ENCODE measurements around the gene SLC9A1.
"Not testable (repeated sequence)": the region's sequence is repeated elsewhere in the genome, so short reads cannot be mapped to it uniquely, and the experiment has no call there.

The SLC9A1 gene

DNA sequence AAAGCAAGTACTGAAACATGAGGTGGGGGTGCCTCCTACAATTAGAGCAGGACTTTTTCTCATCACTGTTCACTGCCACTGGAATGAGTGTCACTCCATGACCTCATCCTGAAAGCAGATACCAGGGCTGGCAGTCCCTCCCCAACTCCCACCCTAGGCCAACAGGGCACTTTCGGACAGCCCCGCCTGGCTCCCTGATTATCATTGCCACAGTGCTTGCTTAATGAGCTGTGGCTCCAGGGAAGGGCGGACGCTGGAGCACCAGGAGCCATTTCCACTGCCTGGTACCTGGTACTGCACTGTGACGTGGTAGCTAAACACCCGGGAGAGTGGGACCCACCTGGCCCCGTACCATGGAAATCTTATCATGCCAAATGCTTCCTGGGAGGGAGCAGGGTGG, 22.3 kb downstream of the SLC9A1 start:
- no peak for DNase-seq (ENCODE audit: low spot score)

DNA sequence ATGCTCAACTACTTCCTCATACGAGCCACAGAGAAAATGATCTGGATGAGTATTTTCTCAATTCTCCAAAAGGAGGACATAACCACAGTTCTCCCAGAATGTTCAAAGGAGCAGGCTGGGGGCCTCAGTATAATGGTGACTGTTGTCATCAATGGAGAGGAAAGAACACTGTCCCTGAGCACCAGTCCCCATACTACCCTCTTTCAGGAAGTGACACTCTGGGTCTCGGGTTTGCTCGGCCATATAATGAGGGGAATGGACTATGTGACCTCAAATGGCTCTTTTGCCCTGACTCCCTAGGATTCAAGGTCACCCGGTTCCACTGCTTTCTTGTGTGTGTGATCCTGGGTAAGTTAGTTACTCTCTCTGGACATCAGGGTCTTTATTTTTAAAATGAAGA, 22.8 kb downstream of the SLC9A1 start:
- no peak for DNase-seq (ENCODE audit: low spot score)

DNA sequence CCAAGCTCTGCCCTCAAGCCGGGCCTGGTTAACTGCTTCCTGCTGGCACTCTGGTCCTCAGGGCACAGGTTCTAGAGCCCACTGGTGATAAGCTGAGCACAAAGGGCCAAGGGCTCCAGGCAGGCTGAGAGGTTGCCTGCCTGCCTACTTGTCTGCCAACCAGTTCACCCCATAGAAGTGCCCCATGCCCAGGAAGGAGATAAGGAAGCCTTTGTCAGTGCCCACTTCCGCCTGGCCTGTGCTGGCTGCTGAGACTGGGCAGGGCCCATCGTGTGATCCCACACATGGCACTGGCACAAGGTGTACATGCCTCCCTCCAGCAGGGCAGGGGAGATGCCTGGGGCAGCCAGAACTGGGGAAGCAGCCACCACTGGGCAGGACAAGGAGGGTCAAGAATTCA, 24.1 kb downstream of the SLC9A1 start:
- no peak for DNase-seq (ENCODE audit: low spot score)

DNA sequence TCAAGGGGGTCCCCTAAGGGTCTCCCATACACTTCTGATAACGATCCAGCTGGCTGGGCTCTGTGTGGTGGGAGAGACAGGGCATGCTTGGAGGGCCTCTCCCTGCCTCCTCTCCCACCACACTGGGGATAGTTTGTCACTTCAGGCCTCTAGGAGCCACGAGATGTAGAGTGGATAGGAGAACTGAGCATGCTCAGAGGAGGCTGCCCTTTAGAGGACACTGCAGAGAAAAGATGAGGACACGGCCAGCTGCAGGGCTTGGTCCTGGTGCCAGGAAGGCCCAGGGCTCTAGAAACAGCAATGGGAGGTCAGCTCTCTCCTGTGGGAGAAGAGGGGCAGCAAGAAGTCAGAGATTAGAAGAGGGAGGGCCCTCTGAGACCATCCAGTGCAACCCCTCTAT, 25.7 kb downstream of the SLC9A1 start:
- no peak for DNase-seq (ENCODE audit: low spot score)

DNA sequence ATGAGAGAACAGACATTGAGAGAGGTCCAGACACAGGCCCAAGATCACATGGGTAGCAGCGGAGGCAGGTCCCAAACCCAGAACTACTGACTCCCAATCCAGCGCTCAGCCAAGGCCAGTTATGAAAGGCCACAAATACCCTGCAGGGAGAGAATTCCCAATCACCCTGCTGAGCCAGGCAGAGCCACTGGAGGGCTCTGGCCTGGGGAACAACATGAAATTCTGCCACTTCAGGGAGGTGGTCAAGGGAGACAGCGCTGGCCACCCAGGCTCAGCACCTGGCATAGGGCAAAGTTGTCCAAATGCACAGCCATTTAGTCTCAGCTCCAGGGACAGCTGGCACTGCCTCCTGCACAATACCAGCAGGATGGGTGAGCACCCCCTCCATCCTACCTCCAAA, 27.5 kb downstream of the SLC9A1 start:
- DNase-seq (ENCODE audit: low spot score), result no peak

DNA sequence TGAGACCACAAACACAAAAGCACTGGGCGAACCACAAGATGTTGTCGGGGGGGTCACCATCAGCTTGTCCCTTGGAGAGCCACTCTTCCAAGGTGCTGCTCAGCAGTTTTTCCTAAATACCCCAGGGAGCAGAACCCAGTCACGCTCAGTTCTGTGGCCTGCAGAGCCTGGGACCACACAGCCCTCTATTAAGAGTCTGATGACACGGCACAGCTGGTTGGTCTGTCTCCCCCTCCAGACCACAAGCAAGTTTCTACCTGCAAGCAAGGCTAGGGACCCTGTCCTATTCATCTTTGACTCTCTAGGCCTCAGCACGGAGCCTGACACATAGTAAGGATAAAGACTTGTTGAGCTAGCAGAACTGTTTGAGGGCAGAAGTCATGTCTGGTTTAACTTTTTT, 28.5 kb downstream of the SLC9A1 start:
- DNase-seq (ENCODE audit: low spot score), result no peak

DNA sequence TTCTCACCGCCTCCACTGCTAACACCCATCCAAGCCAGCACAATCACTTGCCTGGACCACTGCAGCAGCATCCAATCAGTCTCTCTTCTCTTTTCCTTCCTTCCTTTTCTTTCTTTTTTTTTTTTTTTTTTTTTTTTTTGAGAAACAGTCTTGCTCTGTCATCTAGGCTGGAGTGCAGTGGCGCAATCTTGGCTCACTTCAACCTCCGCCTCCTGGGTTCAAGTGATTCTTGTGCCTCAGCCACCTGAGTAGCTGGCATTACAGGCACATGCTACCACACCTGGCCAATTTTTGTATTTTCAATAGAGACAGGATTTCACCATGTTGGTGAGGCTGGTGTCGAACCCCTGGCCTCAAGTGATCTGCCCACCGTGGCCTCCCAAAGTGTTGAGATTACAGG, 29.8 kb downstream of the SLC9A1 start:
- not testable (repeated sequence) for DNase-seq (ENCODE audit: low spot score)

DNA sequence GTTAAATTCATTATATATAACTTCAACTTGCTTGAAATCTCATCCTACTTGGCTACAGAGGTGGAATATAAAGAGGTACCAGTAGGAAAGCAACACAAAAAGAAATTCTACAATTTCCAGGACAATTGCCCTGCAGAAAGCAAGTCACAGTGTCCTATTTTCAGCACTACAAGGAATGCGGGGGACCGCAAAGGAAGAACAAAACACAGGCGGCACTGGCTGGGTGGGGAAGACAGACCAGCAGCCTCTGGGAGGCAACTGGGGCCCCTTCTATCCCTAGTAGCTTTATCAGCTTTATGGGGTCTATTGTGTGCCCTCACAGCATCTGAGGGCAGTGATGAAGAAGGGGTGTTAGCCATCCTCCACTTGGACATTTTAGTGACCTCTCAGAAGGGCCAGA, 30.5 kb downstream of the SLC9A1 start:
- no peak for DNase-seq (ENCODE audit: low spot score)

DNA sequence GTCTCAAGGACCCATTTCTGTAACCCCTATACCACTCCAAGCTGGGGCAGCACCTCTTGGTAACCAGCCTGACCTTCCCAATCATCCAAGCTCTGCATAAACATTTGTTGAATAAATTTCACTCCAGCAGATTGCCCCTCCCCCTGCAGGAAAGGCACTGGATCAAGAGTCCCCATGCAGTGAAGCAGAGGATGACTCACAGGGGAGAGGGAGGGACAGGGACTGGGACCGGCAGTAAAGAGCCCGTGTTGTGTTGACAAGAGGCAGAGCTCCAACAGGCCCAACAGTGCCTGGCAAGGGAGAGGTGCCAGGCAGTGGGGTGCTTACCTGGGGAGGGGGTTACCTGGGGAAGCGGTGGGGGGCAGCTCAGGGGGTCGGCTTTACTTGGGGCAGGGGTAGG, 32.3 kb downstream of the SLC9A1 start:
- DNase-seq (ENCODE audit: low spot score), result no peak

DNA sequence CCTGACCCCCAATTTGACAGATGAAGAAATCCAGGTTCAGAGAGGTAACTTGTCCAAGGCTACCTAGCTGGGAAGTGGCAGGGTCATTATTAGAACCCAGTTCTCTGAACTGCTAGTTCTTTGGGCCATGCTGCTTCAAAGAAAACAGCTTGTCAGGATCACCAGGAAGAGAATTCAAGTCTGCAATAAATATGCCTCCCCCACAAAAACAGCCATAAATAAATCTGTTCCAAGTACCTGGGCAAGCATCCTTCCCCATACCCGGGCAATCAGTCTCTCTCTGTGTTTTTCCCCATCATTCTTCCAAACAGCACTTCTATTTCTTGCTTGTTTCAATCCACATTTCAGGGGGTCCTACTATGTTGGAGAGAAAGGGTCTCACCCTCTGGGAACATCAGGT, 34.1 kb downstream of the SLC9A1 start:
- no peak for DNase-seq (ENCODE audit: low spot score)

DNA sequence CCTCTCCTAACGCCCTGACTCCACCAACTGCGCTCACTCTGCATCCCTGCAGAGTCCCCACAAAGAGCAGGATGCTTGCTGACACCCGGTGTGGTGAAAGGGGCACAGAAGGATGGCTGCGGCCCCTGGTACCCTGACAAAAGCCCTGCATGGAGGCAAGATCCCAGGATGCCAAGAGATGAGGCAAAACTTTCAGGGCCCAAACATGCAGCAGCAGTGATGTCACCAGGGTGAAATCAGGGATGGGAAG, 36.6 kb downstream of the SLC9A1 start:
- no peak for DNase-seq (ENCODE audit: low spot score)

DNA sequence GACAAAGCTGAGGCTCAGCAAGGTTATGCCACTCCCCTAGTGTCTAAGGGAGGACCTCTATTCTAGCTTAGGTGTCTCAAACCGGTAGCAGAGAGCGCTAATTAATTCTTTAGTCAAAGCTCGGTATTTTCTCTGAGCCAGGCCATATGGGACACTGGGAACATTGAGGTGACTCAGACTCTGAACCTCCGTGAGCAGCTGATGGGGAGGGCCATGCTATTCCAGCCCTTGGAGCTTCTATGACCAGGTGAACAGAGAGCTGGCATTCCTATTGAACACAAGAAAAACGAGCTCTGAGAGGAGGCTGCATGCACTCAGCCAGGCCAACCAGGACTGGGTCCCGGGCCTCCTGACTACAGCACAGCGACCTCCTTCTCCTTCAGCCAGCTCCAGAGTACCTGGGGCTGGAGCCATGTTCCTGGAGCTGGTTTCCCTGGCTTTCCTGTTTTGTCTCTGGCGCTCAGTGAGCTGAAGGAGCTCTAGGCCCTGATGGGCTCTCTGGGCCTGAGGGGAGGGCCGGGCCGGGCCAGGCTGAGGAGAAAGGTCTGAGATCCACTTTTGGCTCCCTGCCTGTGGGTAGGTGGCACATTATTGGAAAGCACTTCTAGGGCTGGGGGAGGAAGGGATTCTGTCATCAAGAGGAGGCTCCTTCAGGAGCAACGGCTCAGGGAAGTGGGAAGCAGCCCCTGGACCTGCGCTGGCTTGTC, 37.0 kb downstream of the SLC9A1 start:
- DNase-seq (ENCODE audit: low spot score), result no peak

DNA sequence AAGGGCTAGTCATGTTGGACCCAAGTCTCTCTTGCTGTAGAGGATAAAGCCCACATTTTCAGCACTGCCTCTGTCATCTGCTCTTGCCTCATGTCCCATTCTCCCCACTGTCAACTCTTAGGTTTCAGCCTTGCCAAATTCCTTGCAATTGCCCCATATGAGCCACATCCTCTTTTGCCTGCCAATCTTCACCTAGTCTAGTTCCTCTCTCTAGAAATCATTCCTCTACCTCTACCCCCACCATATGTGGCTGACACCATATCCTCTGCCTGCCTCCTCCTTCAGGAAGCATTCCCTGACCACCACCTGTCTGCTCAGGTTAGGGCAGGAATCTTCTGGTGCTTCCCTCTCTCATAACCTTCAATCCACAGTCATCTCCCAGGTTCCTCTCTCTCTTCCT, 38.2 kb downstream of the SLC9A1 start:
- DNase-seq (ENCODE audit: low spot score), result no peak

DNA sequence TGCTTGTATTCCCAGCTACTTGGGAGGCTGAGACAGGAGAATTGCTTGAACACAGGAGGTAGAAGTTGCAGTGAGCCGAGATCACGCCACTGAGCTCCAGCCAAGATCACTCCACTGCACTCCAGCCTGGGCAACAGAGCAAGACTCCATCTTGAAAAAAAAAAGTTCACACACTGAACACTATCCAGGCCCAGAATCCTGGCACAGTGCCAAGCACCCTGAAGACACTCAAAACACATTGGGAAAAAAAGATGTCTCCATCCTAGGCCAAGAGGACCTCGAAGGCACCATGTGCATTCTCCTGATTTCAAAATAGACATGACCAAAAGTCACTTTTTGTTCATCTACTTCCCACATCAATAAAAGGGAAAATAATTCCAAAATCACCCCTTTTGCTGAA, 38.7 kb downstream of the SLC9A1 start:
- DNase-seq (ENCODE audit: low spot score), result peak; percentile 57

DNA sequence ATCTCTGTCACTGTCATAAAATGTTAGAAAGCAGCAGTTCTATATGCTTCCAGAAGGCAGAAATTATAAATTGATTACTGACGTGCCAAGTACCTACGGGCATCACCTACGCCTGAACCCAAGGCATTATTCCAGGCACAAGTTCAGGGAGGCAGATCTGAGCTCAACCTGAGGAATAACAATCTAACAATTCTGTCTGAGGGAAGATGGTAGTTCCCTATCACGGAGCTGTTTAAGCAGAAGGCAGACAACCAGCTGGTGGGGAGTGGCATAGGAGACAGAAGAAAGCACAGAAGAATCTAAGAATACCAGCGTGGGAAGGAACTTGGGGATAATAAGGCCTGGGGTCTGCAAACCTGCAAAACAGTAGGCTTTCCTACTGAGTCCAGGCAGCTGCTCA, 40.4 kb downstream of the SLC9A1 start:
- DNase-seq (ENCODE audit: low spot score), result no peak

DNA sequence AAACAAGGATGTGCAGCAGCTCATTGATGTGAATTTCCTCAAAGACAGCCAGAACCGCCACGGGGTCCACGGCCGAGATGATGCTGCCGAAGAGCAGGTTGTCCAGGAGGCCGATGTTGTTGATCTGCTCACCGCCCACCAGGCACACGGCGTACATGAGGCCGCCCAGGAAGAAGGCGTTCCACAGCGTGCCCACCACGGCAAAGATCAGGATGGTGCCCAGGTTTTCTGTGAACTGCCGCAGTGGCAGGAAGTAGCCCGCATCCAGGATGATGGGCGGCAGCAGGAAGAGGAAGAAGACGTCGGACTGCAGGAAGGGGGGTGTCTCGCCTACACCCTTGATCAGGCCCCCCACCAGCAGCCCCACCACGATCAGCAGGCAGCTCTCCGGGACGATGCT, 41.1 kb downstream of the SLC9A1 start:
- no peak for DNase-seq (ENCODE audit: low spot score)

DNA sequence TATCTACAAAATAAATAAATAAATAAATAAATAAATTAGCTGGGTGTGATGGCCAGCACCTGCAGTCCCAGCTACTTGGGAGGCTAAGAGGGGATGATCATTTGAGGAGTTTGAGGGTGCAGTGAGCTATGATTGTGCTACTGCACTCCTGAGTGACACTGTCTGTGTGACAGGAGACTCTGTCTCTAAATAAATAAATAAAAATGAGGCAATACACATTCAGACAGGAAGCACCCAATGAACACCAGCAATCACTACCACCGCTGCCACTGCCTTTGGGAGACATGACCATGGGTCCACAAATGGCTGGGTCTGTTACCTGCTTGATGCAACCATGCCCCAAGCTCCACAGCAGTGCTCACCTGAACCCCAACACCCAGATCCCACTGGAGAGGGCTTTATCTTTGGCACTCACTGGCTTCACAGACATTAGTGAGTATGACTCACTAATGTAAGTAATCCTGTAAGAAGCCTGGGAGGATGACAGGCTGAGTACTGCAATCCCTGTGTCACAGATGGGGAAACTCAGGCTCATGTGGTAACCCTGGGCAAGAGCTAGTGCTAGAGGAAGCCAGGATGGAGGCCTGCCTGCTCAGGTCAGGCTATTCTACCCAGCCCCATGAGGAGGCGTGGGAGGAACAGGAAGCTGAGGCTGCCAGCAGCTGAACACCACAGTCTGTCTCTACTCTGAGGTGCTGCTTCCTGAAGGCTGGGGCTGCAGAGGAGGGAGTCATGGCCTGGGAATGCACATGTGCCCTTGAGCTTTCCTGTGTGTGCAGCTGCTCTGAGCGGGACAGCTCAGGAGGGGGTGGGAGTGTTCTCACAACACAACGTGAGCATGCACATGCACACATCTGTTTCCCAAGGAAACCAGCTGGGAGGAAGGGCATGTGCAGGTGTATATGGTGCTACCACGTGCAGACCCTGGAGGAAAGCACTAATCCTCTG, 43.0 kb downstream of the SLC9A1 start:
- DNase-seq (ENCODE audit: low spot score), result no peak

DNA sequence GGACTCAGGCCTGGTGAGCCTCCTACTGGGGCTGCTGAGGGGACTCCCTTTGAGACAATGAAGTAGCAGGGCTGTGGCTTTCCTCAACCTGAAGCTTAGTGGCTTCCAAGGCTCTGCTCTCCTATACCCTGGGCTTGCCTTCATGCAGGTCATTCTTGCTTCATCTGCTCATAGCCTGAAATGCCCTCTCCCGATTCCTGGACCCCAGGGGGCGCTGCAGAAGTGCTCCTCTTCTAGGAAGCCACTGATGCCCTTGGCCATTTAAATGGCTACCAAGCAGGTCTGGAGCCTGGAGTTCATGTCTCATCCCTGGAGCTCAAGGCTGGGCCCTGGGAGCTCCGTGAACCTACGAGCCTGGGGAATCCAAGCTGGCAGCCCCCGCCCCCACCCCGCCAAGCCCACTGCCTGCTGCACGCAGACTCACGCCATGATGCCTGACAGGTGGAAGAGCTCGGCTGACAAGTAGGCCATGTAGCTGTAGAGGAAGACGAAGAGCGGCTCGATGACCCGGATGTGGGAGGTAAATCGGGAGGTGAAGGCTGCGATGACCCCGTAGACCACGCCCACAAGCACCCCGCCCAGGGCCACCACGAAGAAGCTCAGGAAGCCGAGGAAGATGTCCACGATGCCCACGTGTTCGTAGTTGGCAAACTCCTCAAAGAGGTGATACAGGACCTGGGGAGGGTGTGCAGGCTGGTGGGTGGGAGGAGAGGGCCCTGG, 45.7 kb downstream of the SLC9A1 start:
- DNase-seq (ENCODE audit: low spot score), result no peak

DNA sequence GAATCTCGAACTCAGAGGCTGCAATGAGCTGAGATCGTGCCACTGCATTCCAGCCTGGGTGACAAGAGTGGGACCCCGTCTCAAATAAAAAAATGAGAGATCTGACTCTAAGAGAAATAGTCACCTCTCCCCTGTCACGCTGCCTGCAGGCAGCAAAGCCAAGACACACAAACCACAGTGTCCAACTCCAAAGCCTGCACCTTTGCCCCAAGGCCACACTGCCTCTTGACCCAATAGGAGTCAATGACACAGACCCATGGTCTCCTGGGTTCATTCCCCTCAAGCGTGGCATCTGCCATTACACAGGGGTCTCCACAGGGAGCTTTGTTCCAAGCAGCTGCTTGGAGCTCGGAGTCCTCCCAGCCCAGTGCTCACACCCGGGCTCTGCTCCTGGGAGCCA, 46.3 kb downstream of the SLC9A1 start:
- DNase-seq (ENCODE audit: low spot score), result no peak

DNA sequence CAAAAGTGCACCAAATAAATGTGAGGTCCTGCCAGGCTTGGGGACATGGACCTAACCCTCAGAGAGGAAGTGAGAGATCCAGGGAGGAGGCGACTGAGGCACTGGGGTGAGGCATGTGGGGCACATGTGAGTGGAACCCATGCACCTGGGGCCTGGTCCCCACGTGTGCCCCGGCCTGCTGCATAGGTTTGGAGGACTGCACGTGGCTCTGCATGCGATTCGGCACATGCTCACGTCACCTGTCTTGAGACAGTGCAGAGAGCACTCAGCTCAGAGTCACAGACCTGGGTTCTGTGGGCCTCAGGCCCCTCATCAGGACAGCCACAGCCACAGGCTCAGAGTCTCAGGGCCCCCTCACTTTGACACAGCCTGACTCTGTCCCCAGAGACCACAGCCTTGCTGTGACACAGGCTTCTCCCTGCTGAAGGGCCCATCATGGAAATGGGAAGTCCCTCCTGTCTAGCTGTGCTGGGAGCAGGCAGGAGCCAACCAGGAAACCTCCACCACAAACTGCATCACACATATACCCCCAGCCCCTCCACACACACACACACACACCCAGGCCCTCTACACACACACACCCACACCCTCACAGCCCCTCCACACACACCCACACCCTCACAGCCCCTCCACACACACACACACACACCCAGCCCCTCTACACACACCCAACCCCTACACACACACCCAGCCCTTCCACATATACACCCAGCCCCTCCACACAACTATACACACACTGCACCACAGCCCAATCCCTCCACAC, 48.2 kb downstream of the SLC9A1 start:
- DNase-seq (ENCODE audit: low spot score), result no peak

DNA sequence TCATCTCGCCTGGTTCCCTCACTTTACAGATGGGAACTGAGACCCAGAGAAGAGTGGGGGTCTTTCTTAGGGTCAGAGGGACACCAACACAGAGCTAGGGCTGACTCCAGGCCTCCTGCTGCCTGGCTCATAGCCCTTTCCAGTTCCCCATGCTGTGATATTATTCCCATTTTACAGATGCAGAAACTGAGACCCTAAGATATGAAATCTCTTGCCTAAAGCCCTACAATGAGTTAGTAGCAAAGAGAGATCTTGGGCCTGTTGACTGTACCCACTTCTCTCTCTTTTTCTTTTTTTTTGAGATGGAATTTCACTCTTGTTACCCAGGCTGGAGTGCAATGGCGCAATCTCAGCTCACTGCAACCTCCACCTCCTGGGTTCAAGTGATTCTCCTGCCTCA, 49.9 kb downstream of the SLC9A1 start:
- no peak for DNase-seq (ENCODE audit: low spot score)

DNA sequence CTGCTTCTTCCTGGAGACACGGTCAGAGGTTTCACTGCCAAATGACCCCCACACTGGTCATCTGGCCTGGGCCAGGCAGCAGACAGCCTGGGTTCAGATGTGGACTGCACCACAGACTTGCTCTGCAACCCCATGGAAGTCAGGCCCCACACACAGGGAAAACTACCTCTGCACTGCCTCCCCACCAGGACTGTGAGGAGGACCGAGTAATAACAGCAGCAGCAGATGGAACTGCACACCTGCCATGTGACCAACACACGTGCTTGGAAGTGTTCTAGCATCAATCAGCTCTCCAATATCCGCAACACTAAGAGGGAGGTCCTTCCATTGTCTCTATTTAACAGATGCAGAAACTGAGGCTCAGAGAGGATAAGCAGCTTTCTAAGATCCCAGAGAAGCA, 51.4 kb downstream of the SLC9A1 start:
- no peak for DNase-seq (ENCODE audit: low spot score)
